NCI-H2081 treated with DMSO at 0.1 percent for 48 hours (cell line): ENCODE data around the gene KCNB1.
"Not testable (repeated sequence)": the region's sequence is repeated elsewhere in the genome, so short reads cannot be mapped to it uniquely, and the experiment has no call there.

Experiments
- DNase-seq: peaks from one replicate; lab custom pipeline; 2025; lab: John Stamatoyannopoulos, UW

Gene KCNB1

GRCh38 chr20:49319208-49319809 is 163.2 kb downstream of the KCNB1 start:
- no peak for DNase-seq

- no peak for DNase-seq
Observed at GRCh38 chr20:49318430-49319207, 163.8 kb downstream of the KCNB1 start.

GRCh38 chr20:49318091-49318429 is 164.4 kb downstream of the KCNB1 start:
- no peak for DNase-seq

- DNase-seq = no peak
Observed at GRCh38 chr20:49316704-49317103, 165.8 kb downstream of the KCNB1 start.

- DNase-seq = no peak
Observed at GRCh38 chr20:49315580-49315979, 166.9 kb downstream of the KCNB1 start.

GRCh38 chr20:49314052-49314451 is 168.4 kb downstream of the KCNB1 start:
- not testable (repeated sequence) for DNase-seq
